ENCODE results near the gene CHKB. TPM values are rescaled to one million over a fixed set of nuclear protein-coding genes. Genes with fewer than 3 reads are reported as not detected.
"Not testable (repeated sequence)": the region's sequence is repeated elsewhere in the genome, so short reads cannot be mapped to it uniquely, and the experiment has no call there.

Gene CHKB
- total RNA-seq, 4 donors from 2014 or later = 20.7 to 43.5 (median 33.0) TPM

DNA sequence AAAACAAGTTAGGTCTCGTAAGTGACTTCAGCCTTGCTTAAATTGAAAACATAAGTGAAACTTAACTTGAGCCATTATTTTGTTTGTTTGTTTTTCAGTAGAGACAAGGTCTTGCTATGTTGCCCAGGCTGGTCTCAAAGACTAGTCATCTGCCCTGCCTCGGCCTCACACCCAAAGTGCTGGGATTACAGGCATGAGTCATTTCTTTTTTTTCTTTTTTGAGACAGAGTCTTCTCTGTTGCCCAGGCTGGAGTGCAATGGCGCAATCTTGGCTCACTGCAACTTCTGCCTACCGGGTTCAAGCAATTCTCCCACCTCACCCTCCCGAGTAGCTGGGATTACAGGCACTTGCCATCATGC, 41.0 kb downstream of the CHKB start:
- H3K27ac ChIP-seq (replicated peaks in 1 of 4) = peak overlapping the region; percentile 2 to 81 (median 28)
- H3K27me3 ChIP-seq = peaks cover 0 to 61% (median 8%) of the 10 kb centered on the region in 4 donors
- H3K4me1 ChIP-seq = peaks cover 21 to 29% (median 28%) of the 10 kb centered on the region in 4 donors
- intact Hi-C loops (cut with DNase I) = loop anchor here (5.0 kb wide), 1 partner anchor 81 kb away; no protein-coding TSS in a partner anchor
- H3K9me3 ChIP-seq; DNase-seq (ENCODE audit: extremely low spot score); H3K4me3 ChIP-seq; H3K36me3 ChIP-seq: not testable (repeated sequence)
- 63% methylated on average over 5 of the region's 5 CpGs for WGBS
- peak in 1 of 2 donors; percentile 30 for TF ChIP-seq POLR2AphosphoS5 (IDR thresholded peaks at IDR 0.05)

DNA sequence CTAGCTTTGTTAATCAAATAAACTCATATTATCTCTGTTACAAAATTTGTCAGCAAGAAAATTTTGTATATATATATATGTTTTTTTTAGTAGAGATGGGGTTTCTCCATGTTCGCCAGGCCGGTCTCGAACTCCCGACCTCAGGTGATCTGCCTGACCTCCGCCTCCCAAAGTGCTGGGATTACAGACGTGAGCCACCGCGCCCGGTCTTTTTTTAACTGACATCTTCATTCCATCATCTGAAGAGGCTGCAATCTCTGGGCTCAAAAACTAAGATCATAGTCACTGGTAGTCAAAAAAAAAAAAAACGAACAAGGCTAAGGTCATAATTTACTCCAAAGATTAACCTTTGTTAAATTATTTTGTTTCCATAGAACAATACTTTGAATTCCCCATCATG, 42.3 kb downstream of the CHKB start:
- Histone ChIP-seq H3K4me3 (no peak overlapping the region), H3K9me3 (no peaks in the 10 kb centered on the region), H3K36me3 (no peaks in the 10 kb centered on the region), H3K27me3 (peaks cover 0 to 61% (median 3%) of the 10 kb centered on the region in 4 donors), H3K4me1 (peaks cover 21 to 28% (median 26%) of the 10 kb centered on the region in 4 donors), H3K27ac (replicated peaks in 1 of 4) (peak overlapping the region in 2 of 4 donors; percentile 73 to 81)
- no peak for TF ChIP-seq POLR2A (IDR thresholded peaks at IDR 0.05; ENCODE audit: low read depth)
- TF ChIP-seq, protein P1, sequence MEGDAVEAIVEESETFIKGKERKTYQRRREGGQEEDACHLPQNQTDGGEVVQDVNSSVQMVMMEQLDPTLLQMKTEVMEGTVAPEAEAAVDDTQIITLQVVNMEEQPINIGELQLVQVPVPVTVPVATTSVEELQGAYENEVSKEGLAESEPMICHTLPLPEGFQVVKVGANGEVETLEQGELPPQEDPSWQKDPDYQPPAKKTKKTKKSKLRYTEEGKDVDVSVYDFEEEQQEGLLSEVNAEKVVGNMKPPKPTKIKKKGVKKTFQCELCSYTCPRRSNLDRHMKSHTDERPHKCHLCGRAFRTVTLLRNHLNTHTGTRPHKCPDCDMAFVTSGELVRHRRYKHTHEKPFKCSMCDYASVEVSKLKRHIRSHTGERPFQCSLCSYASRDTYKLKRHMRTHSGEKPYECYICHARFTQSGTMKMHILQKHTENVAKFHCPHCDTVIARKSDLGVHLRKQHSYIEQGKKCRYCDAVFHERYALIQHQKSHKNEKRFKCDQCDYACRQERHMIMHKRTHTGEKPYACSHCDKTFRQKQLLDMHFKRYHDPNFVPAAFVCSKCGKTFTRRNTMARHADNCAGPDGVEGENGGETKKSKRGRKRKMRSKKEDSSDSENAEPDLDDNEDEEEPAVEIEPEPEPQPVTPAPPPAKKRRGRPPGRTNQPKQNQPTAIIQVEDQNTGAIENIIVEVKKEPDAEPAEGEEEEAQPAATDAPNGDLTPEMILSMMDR (IDR thresholded peaks at IDR 0.05) = no peak
- TF ChIP-seq EP300 (IDR thresholded peaks at IDR 0.05) = no peak
- TF ChIP-seq POLR2AphosphoS5 (IDR thresholded peaks at IDR 0.05) = no peak
- WGBS = 85% methylated on average over 10 of the region's 10 CpGs
- intact Hi-C loops (cut with DNase I) = loop anchor here (5.0 kb wide), 1 partner anchor 82 kb away; no protein-coding TSS in a partner anchor
- DNase-seq (ENCODE audit: extremely low spot score) = no peak

DNA sequence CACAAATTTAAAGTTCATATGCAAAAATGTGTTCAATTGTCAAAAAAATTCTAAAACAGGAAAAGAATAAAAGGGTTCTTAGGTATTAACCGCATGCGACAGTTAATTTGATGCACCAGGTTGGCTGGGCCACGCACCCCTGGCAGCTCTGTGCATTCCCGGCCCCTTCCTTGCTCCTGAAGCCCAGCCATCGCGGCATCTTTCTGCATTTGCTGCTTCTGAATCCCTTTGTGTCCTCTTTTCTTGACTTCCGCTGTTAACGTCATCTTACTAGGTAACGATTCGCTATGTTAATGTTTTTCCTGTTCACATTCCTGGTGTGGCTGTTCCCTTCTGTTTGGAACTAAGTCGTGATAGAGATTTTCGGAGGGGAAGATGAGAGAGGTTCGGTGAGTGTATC, 44.9 kb downstream of the CHKB start:
- intact Hi-C loops (cut with DNase I) = no loop called here
- peak overlapping the region in 3 of 4 donors; percentile 73 to 85 (median 81) for H3K27ac ChIP-seq (replicated peaks in 1 of 4)
- no peak for DNase-seq (ENCODE audit: extremely low spot score)

DNA sequence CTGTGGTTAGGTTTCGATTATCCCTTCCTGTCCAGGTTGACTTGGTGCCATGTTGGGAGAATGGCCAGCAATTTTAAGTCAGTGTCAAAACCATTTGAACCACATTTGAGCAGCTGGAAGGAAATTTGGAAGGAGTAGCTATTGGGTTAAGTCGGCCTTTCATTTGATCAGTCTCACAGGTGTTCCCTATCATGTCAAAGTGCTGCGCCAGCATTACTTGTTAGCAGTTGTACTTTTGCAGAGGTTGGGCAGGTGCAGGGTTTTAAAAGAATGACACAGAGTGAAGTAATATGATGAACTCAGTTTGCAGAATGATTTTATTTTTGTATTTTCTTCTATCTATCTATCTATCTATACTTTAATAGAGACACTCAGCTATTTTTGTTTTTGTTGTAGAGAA, 46.4 kb downstream of the CHKB start:
- H3K4me3 ChIP-seq = no peak overlapping the region
- intact Hi-C loops (cut with DNase I) = no loop called here
- no peaks in the 10 kb centered on the region for H3K9me3 ChIP-seq
- WGBS = 55% methylated on average over 3 of the region's 3 CpGs
- no peak for DNase-seq (ENCODE audit: extremely low spot score)
- peaks cover 4 to 81% (median 31%) of the 10 kb centered on the region in 4 donors for H3K27me3 ChIP-seq
- peaks cover 25 to 34% (median 31%) of the 10 kb centered on the region in 4 donors for H3K4me1 ChIP-seq
- H3K27ac ChIP-seq (replicated peaks in 1 of 4) = no peak overlapping the region
- TF ChIP-seq POLR2A (IDR thresholded peaks at IDR 0.05; ENCODE audit: low read depth) (no peak), POLR2AphosphoS5 (IDR thresholded peaks at IDR 0.05) (no peak), EP300 (IDR thresholded peaks at IDR 0.05) (no peak)
- TF ChIP-seq, protein P1 (IDR thresholded peaks at IDR 0.05) = no peak
- H3K36me3 ChIP-seq = no peaks in the 10 kb centered on the region

More for the DNA sequence above, 44.9 kb downstream of the CHKB start:
- no peaks in the 10 kb centered on the region for H3K9me3 ChIP-seq
- WGBS = 85% methylated on average over 13 of the region's 13 CpGs
- H3K27me3 ChIP-seq = peaks cover 0 to 65% (median 17%) of the 10 kb centered on the region in 4 donors
- no peaks in the 10 kb centered on the region for H3K36me3 ChIP-seq
- peaks cover 11 to 19% (median 15%) of the 10 kb centered on the region in 4 donors for H3K4me1 ChIP-seq
- no peak overlapping the region for H3K4me3 ChIP-seq
- no peak for TF ChIP-seq POLR2AphosphoS5 (IDR thresholded peaks at IDR 0.05)
- TF ChIP-seq EP300 (IDR thresholded peaks at IDR 0.05) = no peak

- 80% methylated on average over 8 of the region's 8 CpGs for WGBS
- intact Hi-C loops (cut with DNase I) = no loop called here
- no peak for DNase-seq (ENCODE audit: extremely low spot score)
- H3K4me3 ChIP-seq = no peak overlapping the region
- peaks cover 6 to 92% (median 39%) of the 10 kb centered on the region in 4 donors for H3K27me3 ChIP-seq
- peak overlapping the region in 1 of 4 donors; percentile 8 for H3K27ac ChIP-seq (replicated peaks in 1 of 4)
- no peaks in the 10 kb centered on the region for H3K9me3 ChIP-seq
- peaks cover 35 to 46% (median 41%) of the 10 kb centered on the region in 4 donors for H3K4me1 ChIP-seq
- no peaks in the 10 kb centered on the region for H3K36me3 ChIP-seq
- TF ChIP-seq, protein P1 (IDR thresholded peaks at IDR 0.05) = no peak
- no peak for TF ChIP-seq POLR2A (IDR thresholded peaks at IDR 0.05; ENCODE audit: low read depth)
- TF ChIP-seq EP300 (IDR thresholded peaks at IDR 0.05) = no peak
Measured at GRCh38 chr22:50535113-50535512, 47.5 kb downstream of the CHKB start.

Measured in esophagus muscularis mucosa (tissue), 4 donors.